Liver (tissue), 9 donors: ENCODE results near the gene PEX11A. TPM values are rescaled to one million over a fixed set of nuclear protein-coding genes. Genes with fewer than 3 reads are reported as not detected.

Experiments used
- DNase-seq: peaks from one replicate; pipeline ENCODE4 v3.0.0-alpha.2; 2017; ENCODE audit warnings: low spot score
- H3K27ac ChIP-seq, 2 donors: one replicate each; pipeline ENCODE4 v1.7.0; 2013; ENCODE audit warnings: inconsistent platforms in 2 of 2, low read length in 2 of 2, control low read depth in 1 of 2, low read depth in 1 of 2, mild to moderate bottlenecking in 1 of 2
- H3K27me3 ChIP-seq, 4 donors: one replicate each; pipeline versions ENCODE4 v1.6.1 to v1.7.0; 2013; ENCODE audit warnings: low read length in 3 of 4, inconsistent platforms in 1 of 4, mild to moderate bottlenecking in 1 of 4, moderate library complexity in 1 of 4; ENCODE audit not compliant: control insufficient read depth in 4 of 4, insufficient read depth in 4 of 4
- H3K36me3 ChIP-seq, 4 donors: one replicate each; pipeline versions ENCODE4 v1.6.1 to v1.7.0; 2013; ENCODE audit warnings: low read length in 3 of 4, mild to moderate bottlenecking in 3 of 4, low read depth in 1 of 4, moderate library complexity in 1 of 4; ENCODE audit not compliant: control insufficient read depth in 4 of 4, insufficient read depth in 3 of 4
- H3K4me1 ChIP-seq, 4 donors: one replicate each; pipeline versions ENCODE4 v1.6.1 to v1.7.0; 2013; ENCODE audit warnings: low read length in 3 of 4, mild to moderate bottlenecking in 3 of 4, moderate library complexity in 1 of 4; ENCODE audit not compliant: control insufficient read depth in 4 of 4, insufficient read depth in 4 of 4
- H3K4me3 ChIP-seq, 3 donors: one replicate each; pipeline versions ENCODE4 v1.6.1 to v1.7.0; 2013; ENCODE audit warnings: low read length in 3 of 3, control low read depth in 1 of 3, low read depth in 1 of 3, mild to moderate bottlenecking in 1 of 3
- H3K9ac ChIP-seq, 2 donors: one replicate each; pipeline ENCODE4 v1.7.0; 2013; ENCODE audit warnings: low read length in 2 of 2, mild to moderate bottlenecking in 2 of 2, moderate library complexity in 2 of 2, control low read depth in 1 of 2, low read depth in 1 of 2
- H3K9me3 ChIP-seq, 4 donors: one replicate each; pipeline versions ENCODE4 v1.6.1 to v1.7.0; 2013; ENCODE audit warnings: low read length in 3 of 4; ENCODE audit not compliant: control insufficient read depth in 4 of 4
- CTCF ChIP-seq: fragments of 150-350 bp; IDR thresholded peaks from 2 replicates; pipeline ENCODE4 v1.5.1; 2017; ENCODE audit warnings: improper control_type of control experiment, low read depth, low read length; ENCODE audit not compliant: missing input control
- GABPA ChIP-seq, 2 donors: IDR thresholded peaks in 1 of 2; conservative IDR thresholded peaks in 1 of 2; 2 replicates each; pipeline ENCODE4 v1.6.1; 2016; ENCODE audit warnings: antibody characterized with exemption in 2 of 2, mild to moderate bottlenecking in 1 of 2, moderate library complexity in 1 of 2
- HNF4A ChIP-seq, 2 donors: conservative IDR thresholded peaks; 2 replicates each; pipeline ENCODE4 v1.6.1; 2016; ENCODE audit warnings: antibody characterized with exemption in 2 of 2, mild to moderate bottlenecking in 2 of 2
- HNF4G ChIP-seq: IDR thresholded peaks from 2 replicates; pipeline ENCODE4 v1.6.1; 2016; ENCODE audit warnings: antibody characterized with exemption
- JUND ChIP-seq, 2 donors: IDR thresholded peaks; 2 replicates each; pipeline ENCODE4 v1.6.1; 2016; ENCODE audit warnings: antibody characterized with exemption in 2 of 2
- MAX ChIP-seq: IDR thresholded peaks from 2 replicates; pipeline ENCODE4 v1.6.1; 2016; ENCODE audit warnings: antibody characterized with exemption
- RAD21 ChIP-seq, 2 donors: IDR thresholded peaks; 2 replicates each; pipeline ENCODE4 v1.6.1; 2016; ENCODE audit warnings: antibody characterized with exemption in 2 of 2, mild to moderate bottlenecking in 2 of 2
- REST ChIP-seq: IDR thresholded peaks from 2 replicates; pipeline ENCODE4 v1.6.1; 2016; ENCODE audit warnings: antibody characterized with exemption, mild to moderate bottlenecking
- RXRA ChIP-seq, 2 donors: IDR thresholded peaks; 2 replicates each; pipeline ENCODE4 v1.6.1; 2017 to 2018; ENCODE audit warnings: antibody characterized with exemption in 2 of 2, mild to moderate bottlenecking in 1 of 2
- SP1 ChIP-seq: IDR thresholded peaks from 2 replicates; pipeline ENCODE4 v1.6.1; 2018; ENCODE audit warnings: antibody characterized with exemption, mild to moderate bottlenecking
- YY1 ChIP-seq: IDR thresholded peaks from 2 replicates; pipeline ENCODE4 v1.6.1; 2016; ENCODE audit warnings: antibody characterized with exemption, mild to moderate bottlenecking
- ZBTB33 ChIP-seq: IDR thresholded peaks from 2 replicates; pipeline ENCODE4 v1.6.1; 2016; ENCODE audit warnings: antibody characterized with exemption
- WGBS: extraction: QIAGEN DNeasy Blood & Tissue Kit; methylation state at CpG from one replicate; pipeline ENCODE4 v1.1.7; 2013; 5-methylcytosine and 5-hydroxymethylcytosine counted together
- polyA plus RNA-seq, 2 donors: library from polyadenylated mRNA; stranded (reverse) in 1 of 2; unstranded in 1 of 2; fragments of 200-250 nt in 1 of 2; fragments of >200 nt in 1 of 2; fragmentation: Nextera tagmentation in 1 of 2; extraction: Ambion mirVana in 1 of 2; gene quantifications; one replicate each; pipeline versions ENCODE4 v1.2.1 to v1.2.3, GENCODE V29; 2013 to 2015
- total RNA-seq, 2 donors: library from RNA; depleted of rRNA; stranded (reverse); fragments of >200 nt; gene quantifications; one replicate each; pipeline ENCODE4 v1.2.3, GENCODE V29; 2014
- donor health status: healthy.
- donor health status: healthy.
- donor health status: healthy.
- donor health status: healthy.
- donor health status: healthy.

PEX11A gene
- total and polyA plus RNA-seq, 4 donors, result 6.6 to 47.9 (median 24.3) TPM

- WGBS, result 79% methylated on average over 1 of the region's 1 CpG
- no peaks in the 10 kb centered on the region for H3K36me3 ChIP-seq
- H3K9ac ChIP-seq, result no peak overlapping the region
- no peaks in the 10 kb centered on the region for H3K4me1 ChIP-seq
- H3K27ac ChIP-seq, result no peak overlapping the region
- no peak for DNase-seq
- H3K4me3 ChIP-seq, result no peak overlapping the region
- no peak for TF ChIP-seq CTCF
- no peak for TF ChIP-seq SP1
- TF ChIP-seq JUND (IDR thresholded peaks at IDR 0.05), result no peak
- TF ChIP-seq REST, result no peak
- TF ChIP-seq YY1, result no peak
- no peaks in the 10 kb centered on the region for H3K27me3 ChIP-seq
- H3K9me3 ChIP-seq, result peaks cover 0 to 5% (median 2%) of the 10 kb centered on the region in 4 donors
Observed at GRCh38 chr15:89707577-89707976, 17.0 kb upstream of the PEX11A start.

- H3K4me1 ChIP-seq, result no peaks in the 10 kb centered on the region
- no peak for DNase-seq
- H3K36me3 ChIP-seq, result no peaks in the 10 kb centered on the region
- H3K9ac ChIP-seq, result no peak overlapping the region
- no peak overlapping the region for H3K4me3 ChIP-seq
- H3K9me3 ChIP-seq, result no peaks in the 10 kb centered on the region
- no peak overlapping the region for H3K27ac ChIP-seq
- TF ChIP-seq ZBTB33 (no peak), SP1 (no peak), HNF4G (no peak), RXRA (IDR thresholded peaks at IDR 0.05) (no peak), GABPA (IDR thresholded peaks at IDR 0.05 in 1 of 2, conservative IDR thresholded peaks at IDR 0.05 in 1 of 2) (no peak)
- H3K27me3 ChIP-seq, result no peaks in the 10 kb centered on the region
Observed at GRCh38 chr15:89704411-89704810, 13.9 kb upstream of the PEX11A start.

- TF ChIP-seq HNF4G (peak; percentile 9), MAX (no peak), GABPA (IDR thresholded peaks at IDR 0.05 in 1 of 2, conservative IDR thresholded peaks at IDR 0.05 in 1 of 2) (no peak), RAD21 (IDR thresholded peaks at IDR 0.05) (no peak), SP1 (peak; percentile 22), HNF4A (conservative IDR thresholded peaks at IDR 0.05) (peak; percentile 37 to 61), CTCF (no peak)
- Histone ChIP-seq H3K27me3 (no peaks in the 10 kb centered on the region), H3K27ac (no peak overlapping the region), H3K36me3 (no peaks in the 10 kb centered on the region), H3K9me3 (no peaks in the 10 kb centered on the region), H3K9ac (no peak overlapping the region), H3K4me1 (peaks cover 0 to 7% (median 4%) of the 10 kb centered on the region in 4 donors), H3K4me3 (no peak overlapping the region)
- no peak for DNase-seq
- 79% methylated on average over 1 of the region's 1 CpG for WGBS
Observed at GRCh38 chr15:89695198-89695597, 4.6 kb upstream of the PEX11A start.
